Common myeloid progenitor, CD34-positive (primary cell): Measurements from ENCODE around the gene KHK.
A peak's percentile ranks its signal among the peaks of the same experiment; 100 is the strongest.

ENCODE experiments used
- CTCF ChIA-PET: fragments of 350-600 bp; sonication (Branson Sonifier 250); formaldehyde crosslinking; loops from one replicate; lab custom pipeline; 2021; ENCODE audit warnings: antibody characterized with exemption; lab: Charles Lee
- POLR2A ChIA-PET: fragments of 350-600 bp; sonication (Branson Sonifier 250); formaldehyde crosslinking; loops from one replicate; lab custom pipeline; 2021; ENCODE audit warnings: antibody characterized with exemption; lab: Charles Lee
- DNase-seq, 3 donors: peaks; one replicate each; pipeline versions ENCODE4 v3.0.0 to v3.0.0-alpha.2; 2013
- H3K27ac ChIP-seq, 2 experiments: 1 replicate in 1 of 2; 2 replicates in 1 of 2; pipeline ENCODE4 v1.7.0; 2013; ENCODE audit warnings: inconsistent platforms in 2 of 2, low read length in 2 of 2, mild to moderate bottlenecking in 2 of 2, low read depth in 1 of 2, moderate library complexity in 1 of 2; ENCODE audit not compliant: severe bottlenecking in 2 of 2, insufficient read depth in 1 of 2, poor library complexity in 1 of 2
- H3K27me3 ChIP-seq, 5 experiments: replicated peaks in 2 of 5; 1 replicate in 3 of 5; 2 replicates in 2 of 5; pipeline versions ENCODE4 v1.6.1 to v1.7.0; 2013; ENCODE audit warnings: low read length in 4 of 5, mild to moderate bottlenecking in 2 of 5, moderate library complexity in 2 of 5, inconsistent platforms in 1 of 5; ENCODE audit not compliant: insufficient read depth in 5 of 5, control insufficient read depth in 4 of 5
- H3K36me3 ChIP-seq, 4 experiments: 1 replicate in 2 of 4; 2 replicates in 2 of 4; pipeline versions ENCODE4 v1.6.1 to v1.7.0; 2013; ENCODE audit warnings: low read length in 3 of 4, control low read depth in 1 of 4, mild to moderate bottlenecking in 1 of 4; ENCODE audit not compliant: control insufficient read depth in 4 of 4, insufficient read depth in 4 of 4
- H3K4me1 ChIP-seq, 4 experiments: 1 replicate in 3 of 4; 2 replicates in 1 of 4; pipeline versions ENCODE4 v1.6.1 to v1.7.1; 2013; ENCODE audit warnings: low read length in 3 of 4, mild to moderate bottlenecking in 3 of 4, control low read depth in 1 of 4, inconsistent platforms in 1 of 4, moderate library complexity in 1 of 4; ENCODE audit not compliant: control insufficient read depth in 4 of 4, insufficient read depth in 4 of 4; ENCODE audit errors: control extremely low read depth in 1 of 4
- H3K4me3 ChIP-seq, 7 experiments: 1 replicate in 4 of 7; 2 replicates in 3 of 7; pipeline versions ENCODE4 v1.5.1 to v1.7.0; 2013; ENCODE audit warnings: mild to moderate bottlenecking in 7 of 7, low read length in 6 of 7, moderate library complexity in 6 of 7, inconsistent platforms in 2 of 7, low read depth in 2 of 7, control low read depth in 1 of 7; ENCODE audit not compliant: insufficient read depth in 4 of 7, control insufficient read depth in 1 of 7; ENCODE audit errors: extremely low read depth in 1 of 7
- H3K9me3 ChIP-seq, 5 experiments: 1 replicate in 4 of 5; 2 replicates in 1 of 5; pipeline versions ENCODE4 v1.6.1 to v1.7.1; 2013; ENCODE audit warnings: low read length in 4 of 5, mild to moderate bottlenecking in 2 of 5, inconsistent platforms in 1 of 5, low read depth in 1 of 5, moderate library complexity in 1 of 5; ENCODE audit not compliant: control insufficient read depth in 4 of 5, insufficient read depth in 2 of 5; ENCODE audit errors: control extremely low read depth in 1 of 5
- whole genome bisulfite sequencing: methylation state at CpG from one replicate; pipeline ENCODE4 v1.1.5; 2013; ENCODE audit not compliant: insufficient coverage; 5-methylcytosine and 5-hydroxymethylcytosine counted together

Gene KHK

GRCh38 chr2:27083410-27084296 is 2.9 kb upstream of the KHK start:
- CTCF ChIA-PET: interaction anchor here (1.0 to 28.0 kb wide), 11 partner anchors 10 to 130 kb away, joined by 3 to 381 read pairs (median 3); partner anchors contain the start of genes AGBL5 and OST4
- Histone ChIP-seq H3K9me3 (no peaks in the 10 kb centered on the region), H3K4me1 (peaks cover 7 to 79% (median 68%) of the 10 kb centered on the region in 4 experiments), H3K27me3 (no peaks in the 10 kb centered on the region), H3K36me3 (peaks cover 0 to 12% (median 3%) of the 10 kb centered on the region in 4 experiments), H3K27ac (no peak overlapping the region), H3K4me3 (no peak overlapping the region)
- DNase-seq: no peak
- WGBS: 95% methylated on average over 17 of the region's 20 CpGs
- POLR2A ChIA-PET: interaction anchor here (1.2 kb wide), 1 partner anchor 20 kb away, joined by 3 read pairs; no protein-coding TSS in a partner anchor

GRCh38 chr2:27084297-27085061 is 2.1 kb upstream of the KHK start:
- DNase-seq: no peak
- WGBS: 90% methylated on average over 4 of the region's 6 CpGs
- H3K4me3 ChIP-seq: no peak overlapping the region
- no peak overlapping the region for H3K27ac ChIP-seq
- ChIA-PET POLR2A (interaction anchor here (1.2 kb wide), 1 partner anchor 20 kb away, joined by 3 read pairs; no protein-coding TSS in a partner anchor), CTCF (interaction anchor here (1.0 to 28.0 kb wide), 9 partner anchors 10 to 129 kb away, joined by 3 to 381 read pairs (median 5); partner anchors contain the start of genes AGBL5 and OST4)
- peaks cover 7 to 71% (median 60%) of the 10 kb centered on the region in 4 experiments for H3K4me1 ChIP-seq
- H3K27me3 ChIP-seq: no peaks in the 10 kb centered on the region
- peaks cover 0 to 12% (median 3%) of the 10 kb centered on the region in 4 experiments for H3K36me3 ChIP-seq
- no peaks in the 10 kb centered on the region for H3K9me3 ChIP-seq

DNA sequence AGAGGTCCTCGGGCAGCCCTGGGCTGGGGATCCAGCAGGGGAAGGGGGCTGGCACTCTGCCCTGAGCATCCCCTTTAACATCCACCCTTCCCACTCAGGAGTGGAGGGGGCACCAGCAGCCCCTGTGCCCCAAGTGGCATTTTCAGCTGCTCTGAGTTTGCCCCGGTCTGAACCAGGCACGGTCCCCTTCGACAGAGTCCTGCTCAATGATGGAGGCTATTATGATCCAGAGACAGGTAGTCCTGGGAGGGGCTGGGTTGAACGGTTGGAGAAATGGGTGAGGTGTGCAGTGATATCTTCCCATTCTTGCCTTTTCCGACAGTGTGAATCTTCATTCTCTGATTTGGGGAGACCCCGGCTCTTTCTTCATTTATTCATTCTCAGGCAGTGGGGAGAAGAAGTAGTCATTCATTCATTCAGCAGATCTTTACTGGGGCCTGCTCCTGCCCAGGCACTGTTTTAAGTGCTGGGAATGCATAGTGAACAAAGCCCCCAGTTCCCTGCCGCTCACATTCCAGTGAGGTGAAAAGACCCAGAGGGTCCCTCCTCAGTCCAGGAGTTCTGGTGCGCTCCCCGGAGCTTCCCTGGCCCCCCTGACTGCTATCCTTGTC is 1.4 kb upstream of the KHK start:
- H3K36me3 ChIP-seq: peaks cover 0 to 12% (median 3%) of the 10 kb centered on the region in 4 experiments
- CTCF ChIA-PET: interaction anchor here (0.9 to 28.0 kb wide), 8 partner anchors 8 to 68 kb away, joined by 3 to 381 read pairs (median 6); partner anchors contain the start of genes AGBL5 and OST4
- no peak for DNase-seq

GRCh38 chr2:27085673-27086089 is 891 bp upstream of the KHK start:
- CTCF ChIA-PET: interaction anchor here (0.9 to 28.0 kb wide), 7 partner anchors 8 to 68 kb away, joined by 3 to 381 read pairs (median 5); partner anchors contain the start of genes AGBL5 and OST4

More for the DNA sequence above, 1.4 kb upstream of the KHK start:
- no peaks in the 10 kb centered on the region for H3K9me3 ChIP-seq
- POLR2A ChIA-PET: interaction anchor here (1.4 kb wide), 1 partner anchor 35 kb away, joined by 6 read pairs; the partner anchor contains the start of gene AGBL5
- H3K4me3 ChIP-seq: peak overlapping the region; percentile 43 to 77 (median 65)
- H3K4me1 ChIP-seq: peaks cover 5 to 64% (median 54%) of the 10 kb centered on the region in 4 experiments
- H3K27me3 ChIP-seq: no peaks in the 10 kb centered on the region
- H3K27ac ChIP-seq: peak overlapping the region in 1 of 2 experiments; percentile 66
- WGBS: 72% methylated on average over 10 of the region's 10 CpGs

DNA sequence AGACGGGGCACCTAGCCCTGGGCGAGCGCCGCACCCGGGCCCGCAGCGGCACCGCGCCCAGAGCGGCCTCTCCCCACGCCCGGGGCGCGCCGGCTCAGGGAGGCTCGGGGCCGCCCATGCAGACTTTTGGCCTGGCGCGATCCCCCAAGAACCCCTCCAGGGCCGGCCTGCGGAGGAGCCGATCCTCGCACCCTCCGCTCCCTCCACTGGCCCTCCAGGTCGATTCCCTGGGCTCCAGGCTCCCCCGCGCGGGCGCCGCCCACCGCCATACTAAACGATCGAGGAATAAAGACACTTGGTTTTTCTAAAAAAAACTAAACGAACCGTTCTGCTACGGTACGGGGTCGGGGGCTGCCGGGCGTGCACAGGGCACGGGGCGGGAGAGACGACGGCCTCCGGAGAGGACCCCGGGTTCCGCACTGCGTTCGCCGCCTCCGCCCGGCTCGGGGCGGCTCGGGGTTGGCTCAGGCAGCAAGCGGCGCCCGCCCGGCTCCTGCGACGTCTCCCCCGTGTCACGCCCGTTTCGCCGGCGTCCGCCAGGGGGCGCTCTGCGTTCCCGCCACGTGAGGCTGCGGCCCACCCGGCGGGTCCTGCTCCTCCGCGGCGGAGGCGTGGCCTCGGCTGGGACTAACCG is 365 bp upstream of the KHK start:
- POLR2A ChIA-PET: interaction anchor here (0.6 to 1.4 kb wide), 3 partner anchors 15 to 277 kb away, joined by 3 to 6 read pairs (median 4); partner anchors contain the start of genes AGBL5 and OST4
- CTCF ChIA-PET: interaction anchor here (0.9 to 28.0 kb wide), 9 partner anchors 8 to 195 kb away, joined by 3 to 381 read pairs (median 5); partner anchors contain the start of genes AGBL5, OST4 and TRIM54
- Histone ChIP-seq H3K27me3 (no peaks in the 10 kb centered on the region), H3K36me3 (peaks cover 0 to 12% (median 3%) of the 10 kb centered on the region in 4 experiments), H3K9me3 (no peaks in the 10 kb centered on the region), H3K4me3 (peak overlapping the region; percentile 43 to 77 (median 65)), H3K27ac (peak overlapping the region in 1 of 2 experiments; percentile 66), H3K4me1 (peaks cover 5 to 55% (median 44%) of the 10 kb centered on the region in 4 experiments)
- 0% methylated on average over 56 of the region's 81 CpGs for WGBS
- peak; percentile 93 to 96 (median 95) for DNase-seq

More at GRCh38 chr2:27085673-27086089, 891 bp upstream of the KHK start:
- Histone ChIP-seq H3K27ac (peak overlapping the region in 1 of 2 experiments; percentile 66), H3K4me1 (peaks cover 5 to 59% (median 48%) of the 10 kb centered on the region in 4 experiments), H3K9me3 (no peaks in the 10 kb centered on the region), H3K36me3 (peaks cover 0 to 12% (median 3%) of the 10 kb centered on the region in 4 experiments), H3K4me3 (peak overlapping the region; percentile 43 to 77 (median 65)), H3K27me3 (no peaks in the 10 kb centered on the region)
- POLR2A ChIA-PET: interaction anchor here (1.4 kb wide), 1 partner anchor 35 kb away, joined by 6 read pairs; the partner anchor contains the start of gene AGBL5
- WGBS: under 1% methylated on average over 38 of the region's 38 CpGs
- DNase-seq: peak in 2 of 3 donors; percentile 27 to 43
